HFFc6 (cell line): ENCODE measurements around the gene MYOZ1. TPM values are rescaled to one million over a fixed set of nuclear protein-coding genes. Genes with fewer than 3 reads are reported as not detected.
"Not testable (repeated sequence)": the region's sequence is repeated elsewhere in the genome, so short reads cannot be mapped to it uniquely, and the experiment has no call there.

Experiments used
- DNase-seq: peaks from one replicate; pipeline ENCODE4 v3.0.0-alpha.2; 2018
- H3K27ac Mint-ChIP-seq: 2 replicates; pipeline ENCODE4 v1.8.0; 2020; ENCODE audit warnings: mild to moderate bottlenecking, mixed read lengths
- H3K27me3 Mint-ChIP-seq: 2 replicates; pipeline ENCODE4 v1.8.0; 2021; ENCODE audit warnings: mild to moderate bottlenecking, moderate library complexity, mixed read lengths; ENCODE audit not compliant: insufficient read depth
- H3K36me3 Mint-ChIP-seq: 2 replicates; pipeline ENCODE4 v1.8.0; 2021; ENCODE audit warnings: low read depth, mixed read lengths
- H3K4me1 Mint-ChIP-seq: 2 replicates; pipeline ENCODE4 v1.8.0; 2020; ENCODE audit warnings: low read depth, mixed read lengths
- H3K4me3 Mint-ChIP-seq: 2 replicates; pipeline ENCODE4 v1.8.0; 2020; ENCODE audit warnings: mild to moderate bottlenecking, moderate library complexity, mixed read lengths
- H3K9me3 Mint-ChIP-seq: 2 replicates; pipeline ENCODE4 v1.8.0; 2020; ENCODE audit warnings: mild to moderate bottlenecking, mixed read lengths
- long read RNA-seq: library from polyadenylated mRNA; unstranded; transcript quantifications from one replicate; pipeline ENCODE4 v2.0.0, GENCODE V29; 2019
- total RNA-seq, 6 experiments: library from RNA; stranded (reverse); fragmentation: NEBNext Ultra II Directional; extraction: Animal tissue kit (Norgen Biotek cat#: 25700); gene quantifications; 2 replicates in 1 of 6; 3 replicates in 5 of 6; pipeline ENCODE4 v1.2.3, GENCODE V29; 2021
- TF ChIP-seq, protein P1 (sequence below): fragments of 200-600 bp; sonication (generic); IDR thresholded peaks from 2 replicates; pipeline ENCODE4 v1.5.0; 2021; ENCODE audit warnings: antibody characterized with exemption, mild to moderate bottlenecking

MYOZ1 gene, protein sequence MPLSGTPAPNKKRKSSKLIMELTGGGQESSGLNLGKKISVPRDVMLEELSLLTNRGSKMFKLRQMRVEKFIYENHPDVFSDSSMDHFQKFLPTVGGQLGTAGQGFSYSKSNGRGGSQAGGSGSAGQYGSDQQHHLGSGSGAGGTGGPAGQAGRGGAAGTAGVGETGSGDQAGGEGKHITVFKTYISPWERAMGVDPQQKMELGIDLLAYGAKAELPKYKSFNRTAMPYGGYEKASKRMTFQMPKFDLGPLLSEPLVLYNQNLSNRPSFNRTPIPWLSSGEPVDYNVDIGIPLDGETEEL
- total RNA-seq, result 1 to 10 TPM in 3 of 6 experiments, under 1 TPM in 3; 0.41 to 2.5 (median 0.90) TPM
- long read RNA-seq, partial matches to known transcripts, result 0 of 4 reads
- long read RNA-seq, other reads (novel, unspliced or antisense), result 1 of 4 reads

DNA sequence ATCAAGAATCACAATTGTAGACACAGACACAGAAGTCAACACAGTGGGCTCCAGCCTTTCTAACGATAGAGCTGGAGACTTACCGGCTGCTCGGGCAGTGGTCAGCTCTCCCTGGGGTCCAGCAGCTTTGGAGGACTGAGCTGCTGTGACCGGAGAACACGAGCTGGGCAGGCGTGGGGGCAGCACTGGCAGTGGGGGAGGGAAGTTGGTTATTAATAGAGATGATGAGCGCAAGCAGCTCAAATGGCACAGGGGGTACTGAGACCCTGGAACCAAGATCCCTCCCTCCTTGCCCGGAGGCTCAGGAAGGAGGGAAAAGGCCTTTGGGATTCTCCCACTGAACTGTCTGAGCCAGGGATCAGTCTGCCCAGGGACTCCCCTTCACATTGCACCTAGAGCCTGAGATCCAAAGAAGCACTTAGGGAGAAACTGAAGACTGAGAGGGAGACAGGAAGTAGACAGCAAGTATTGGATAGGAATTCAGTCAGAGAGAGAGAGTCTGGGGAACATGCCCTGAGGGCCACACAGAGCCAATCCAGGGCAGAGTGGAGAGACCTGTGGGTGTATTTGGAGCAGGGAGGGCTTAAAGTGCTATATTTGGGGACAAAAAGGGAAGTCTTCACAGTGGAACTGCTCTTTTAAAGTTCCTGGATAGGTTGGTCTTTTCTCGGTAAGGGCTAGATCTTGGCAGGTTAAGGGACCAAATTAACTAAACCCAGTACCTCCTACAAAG lies at the start of gene MYOZ1:
MYOZ1 (minus strand) TSS at position 147 of the 733 bp plus-strand sequence. CDS start 1,457 bp downstream, outside the sequence.
- no peak within 1 kb of the TSS; the same call in 1 of the 2 replicates for H3K4me3 Mint-ChIP-seq
- peaks cover 33% of the 10 kb centered on the region for H3K4me1 Mint-ChIP-seq

GRCh38 chr10:73690755-73691154 lies 49.5 kb upstream of the MYOZ1 start:
- H3K4me1 Mint-ChIP-seq, H3K9me3 Mint-ChIP-seq, H3K27ac Mint-ChIP-seq, H3K4me3 Mint-ChIP-seq, H3K36me3 Mint-ChIP-seq, H3K27me3 Mint-ChIP-seq, DNase-seq: not testable (repeated sequence)

More for the DNA sequence above, at the start of gene MYOZ1:
- TF ChIP-seq, protein P1, sequence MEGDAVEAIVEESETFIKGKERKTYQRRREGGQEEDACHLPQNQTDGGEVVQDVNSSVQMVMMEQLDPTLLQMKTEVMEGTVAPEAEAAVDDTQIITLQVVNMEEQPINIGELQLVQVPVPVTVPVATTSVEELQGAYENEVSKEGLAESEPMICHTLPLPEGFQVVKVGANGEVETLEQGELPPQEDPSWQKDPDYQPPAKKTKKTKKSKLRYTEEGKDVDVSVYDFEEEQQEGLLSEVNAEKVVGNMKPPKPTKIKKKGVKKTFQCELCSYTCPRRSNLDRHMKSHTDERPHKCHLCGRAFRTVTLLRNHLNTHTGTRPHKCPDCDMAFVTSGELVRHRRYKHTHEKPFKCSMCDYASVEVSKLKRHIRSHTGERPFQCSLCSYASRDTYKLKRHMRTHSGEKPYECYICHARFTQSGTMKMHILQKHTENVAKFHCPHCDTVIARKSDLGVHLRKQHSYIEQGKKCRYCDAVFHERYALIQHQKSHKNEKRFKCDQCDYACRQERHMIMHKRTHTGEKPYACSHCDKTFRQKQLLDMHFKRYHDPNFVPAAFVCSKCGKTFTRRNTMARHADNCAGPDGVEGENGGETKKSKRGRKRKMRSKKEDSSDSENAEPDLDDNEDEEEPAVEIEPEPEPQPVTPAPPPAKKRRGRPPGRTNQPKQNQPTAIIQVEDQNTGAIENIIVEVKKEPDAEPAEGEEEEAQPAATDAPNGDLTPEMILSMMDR, result no peak
- no peaks in the 10 kb centered on the region for H3K36me3 Mint-ChIP-seq
- H3K9me3 Mint-ChIP-seq, result no peaks in the 10 kb centered on the region
- H3K27ac Mint-ChIP-seq, result peak within 1 kb of the TSS; percentile 37
- H3K27me3 Mint-ChIP-seq, result no peaks in the 10 kb centered on the region; the same call in 1 of the 2 replicates
- peak; percentile 36 for DNase-seq

GRCh38 chr10:73689596-73689995 lies 48.3 kb upstream of the MYOZ1 start:
- not testable (repeated sequence) for H3K4me1 Mint-ChIP-seq, H3K9me3 Mint-ChIP-seq, H3K27me3 Mint-ChIP-seq, H3K4me3 Mint-ChIP-seq, H3K36me3 Mint-ChIP-seq, H3K27ac Mint-ChIP-seq, DNase-seq

DNA sequence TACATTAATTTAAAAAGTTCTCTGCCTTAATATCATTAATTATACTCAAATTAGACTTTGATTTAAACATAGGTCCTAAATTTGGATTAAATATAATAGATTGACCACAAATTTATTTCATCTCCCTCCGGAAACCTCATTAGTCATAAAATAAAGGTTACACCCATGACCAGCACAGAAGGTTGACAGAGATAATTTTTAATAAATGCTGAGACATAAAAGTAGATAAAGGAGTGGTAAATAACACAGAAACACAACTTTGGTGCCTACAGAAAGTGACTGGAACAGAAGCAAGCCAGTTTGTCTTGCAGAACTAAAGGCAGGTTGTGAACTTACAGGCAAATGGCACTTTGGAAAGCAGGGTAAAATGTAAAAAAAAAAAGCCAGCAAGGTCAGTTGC lies 46.4 kb upstream of the MYOZ1 start:
- not testable (repeated sequence) for H3K9me3 Mint-ChIP-seq, H3K4me3 Mint-ChIP-seq, DNase-seq, H3K27ac Mint-ChIP-seq, H3K27me3 Mint-ChIP-seq, H3K36me3 Mint-ChIP-seq, H3K4me1 Mint-ChIP-seq

DNA sequence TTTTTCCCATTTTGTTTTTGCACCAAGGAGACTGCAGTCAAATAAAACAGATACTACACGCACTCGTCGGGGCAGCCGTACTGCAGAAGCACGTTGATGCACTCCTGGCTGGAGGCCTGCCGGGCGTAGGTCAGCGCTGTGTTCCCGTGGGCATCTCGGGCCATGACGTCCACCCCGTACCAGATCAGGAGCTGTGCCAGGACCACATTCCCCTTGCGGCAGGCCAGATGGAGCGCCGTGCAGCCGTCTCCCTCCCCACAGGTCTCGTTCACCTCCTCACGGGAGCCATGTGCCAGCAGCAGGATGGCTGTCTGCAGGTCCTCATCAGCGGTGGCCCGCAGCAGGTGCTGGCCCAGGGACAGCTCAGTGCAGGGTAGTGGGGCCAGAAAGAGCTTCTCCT lies 33.3 kb upstream of the MYOZ1 start:
- DNase-seq, H3K4me1 Mint-ChIP-seq, H3K27me3 Mint-ChIP-seq, H3K9me3 Mint-ChIP-seq, H3K27ac Mint-ChIP-seq, H3K4me3 Mint-ChIP-seq, H3K36me3 Mint-ChIP-seq: not testable (repeated sequence)

DNA sequence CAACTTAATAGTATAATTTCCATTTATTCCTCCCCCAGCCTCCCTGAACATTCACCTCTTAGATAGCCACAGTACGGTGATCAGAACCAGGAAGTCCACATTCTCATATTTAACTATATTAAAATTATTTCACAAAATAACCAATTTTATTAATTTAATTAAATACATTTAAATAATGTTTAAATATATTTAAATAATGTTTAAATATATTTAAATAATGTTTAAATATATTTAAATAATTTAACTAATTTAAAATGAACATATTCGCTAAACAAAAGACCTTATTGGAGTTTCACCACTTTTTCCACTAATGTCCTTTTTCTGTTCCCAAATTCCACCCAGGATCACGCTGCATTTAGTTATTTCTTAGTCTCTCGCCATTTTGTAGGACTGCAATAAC lies 27.1 kb upstream of the MYOZ1 start:
- H3K36me3 Mint-ChIP-seq, H3K4me3 Mint-ChIP-seq, H3K9me3 Mint-ChIP-seq, DNase-seq, H3K27me3 Mint-ChIP-seq: not testable (repeated sequence)
- Mint-ChIP-seq H3K27ac (peak overlapping the region; percentile 32; the same call in 1 of the 2 replicates), H3K4me1 (peaks cover 23% of the 10 kb centered on the region)

DNA sequence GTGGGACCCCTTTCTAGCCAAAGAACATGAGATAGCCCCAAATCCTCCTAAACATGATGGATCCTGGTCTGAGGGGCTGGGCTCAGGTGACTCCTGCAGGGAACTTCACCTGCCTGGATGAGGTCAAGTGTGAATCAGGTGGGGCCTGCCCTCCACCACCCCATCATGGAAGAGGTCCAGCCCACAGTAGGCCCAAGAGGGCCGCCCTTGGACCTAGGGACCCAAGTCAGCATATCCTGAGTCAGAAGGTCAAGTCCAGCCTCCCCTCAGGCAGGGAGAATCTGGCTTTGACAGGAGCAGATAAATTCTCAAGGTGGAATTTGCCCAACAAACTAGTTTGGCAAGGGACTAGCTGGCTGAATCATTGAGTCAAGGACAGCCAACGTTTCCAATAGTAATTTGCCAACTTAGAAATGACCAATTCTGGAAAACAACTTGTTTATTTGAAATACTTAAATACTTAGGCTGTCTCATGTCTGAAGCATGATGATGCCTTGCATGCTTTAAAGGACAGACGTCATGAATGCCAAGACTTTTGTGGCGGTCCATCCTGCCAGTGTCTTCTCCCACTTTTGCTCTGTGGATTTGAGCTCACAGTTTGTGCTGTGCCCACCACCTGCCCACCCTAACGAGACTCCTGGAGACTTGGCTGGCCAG lies 25.0 kb upstream of the MYOZ1 start:
- DNase-seq, result peak; percentile 83
- H3K27me3 Mint-ChIP-seq, H3K36me3 Mint-ChIP-seq, H3K4me3 Mint-ChIP-seq, H3K9me3 Mint-ChIP-seq: not testable (repeated sequence)
- peaks cover 38% of the 10 kb centered on the region for H3K4me1 Mint-ChIP-seq
- peak overlapping the region; percentile 95 for H3K27ac Mint-ChIP-seq

GRCh38 chr10:73665581-73665980 lies 24.3 kb upstream of the MYOZ1 start:
- H3K9me3 Mint-ChIP-seq, H3K36me3 Mint-ChIP-seq, H3K27me3 Mint-ChIP-seq, DNase-seq, H3K4me3 Mint-ChIP-seq, H3K27ac Mint-ChIP-seq: not testable (repeated sequence)
- peaks cover 45% of the 10 kb centered on the region for H3K4me1 Mint-ChIP-seq

DNA sequence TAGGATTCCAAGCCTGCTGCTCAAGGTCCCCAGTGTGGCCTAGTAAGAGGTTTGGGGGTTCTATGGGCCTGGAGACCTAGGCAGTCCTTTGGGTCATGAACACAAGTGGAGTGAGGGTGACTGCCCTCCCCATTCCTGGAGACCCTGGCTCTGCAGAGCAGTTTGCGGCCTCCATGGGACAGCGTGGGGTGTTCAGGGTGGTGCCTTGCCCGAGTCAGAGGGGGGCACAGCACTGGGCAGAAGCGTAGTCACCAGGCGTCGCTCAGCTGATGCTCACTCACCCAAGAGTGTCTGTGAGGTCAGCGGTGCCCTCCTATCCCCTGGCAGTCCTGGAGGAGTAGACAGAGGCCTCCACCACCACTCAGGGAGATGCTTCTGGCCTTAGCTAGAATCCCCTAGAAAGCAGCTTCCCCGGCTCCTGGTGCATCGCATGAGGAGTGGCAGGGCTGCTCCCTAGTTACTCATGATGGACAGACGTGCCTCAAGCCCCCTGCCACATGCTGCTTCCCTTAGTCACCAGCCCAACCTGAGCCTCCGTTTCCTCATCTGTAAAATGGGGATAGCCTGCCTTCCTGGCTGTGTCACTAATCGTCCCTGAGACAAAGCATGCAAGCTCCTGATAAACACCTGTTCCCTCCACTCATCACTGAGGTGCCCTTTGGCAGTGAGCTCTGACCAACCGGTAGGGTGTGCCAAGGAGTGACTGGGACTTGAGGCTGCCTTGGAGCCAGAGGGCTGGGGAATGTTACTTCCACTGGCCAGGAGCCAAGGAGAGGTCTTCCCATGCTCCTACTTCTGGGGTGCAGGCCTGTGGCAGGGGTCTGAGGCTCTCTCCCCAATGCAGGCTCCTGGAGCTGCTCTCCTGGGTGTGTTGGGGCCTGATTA lies 23.1 kb upstream of the MYOZ1 start:
- not testable (repeated sequence) for H3K4me3 Mint-ChIP-seq, H3K36me3 Mint-ChIP-seq, H3K27me3 Mint-ChIP-seq, DNase-seq, H3K9me3 Mint-ChIP-seq, H3K27ac Mint-ChIP-seq
- peaks cover 45% of the 10 kb centered on the region for H3K4me1 Mint-ChIP-seq

GRCh38 chr10:73663621-73664020 lies 22.3 kb upstream of the MYOZ1 start:
- H3K36me3 Mint-ChIP-seq, DNase-seq, H3K9me3 Mint-ChIP-seq, H3K27ac Mint-ChIP-seq, H3K4me3 Mint-ChIP-seq, H3K27me3 Mint-ChIP-seq: not testable (repeated sequence)
- peaks cover 41% of the 10 kb centered on the region for H3K4me1 Mint-ChIP-seq

DNA sequence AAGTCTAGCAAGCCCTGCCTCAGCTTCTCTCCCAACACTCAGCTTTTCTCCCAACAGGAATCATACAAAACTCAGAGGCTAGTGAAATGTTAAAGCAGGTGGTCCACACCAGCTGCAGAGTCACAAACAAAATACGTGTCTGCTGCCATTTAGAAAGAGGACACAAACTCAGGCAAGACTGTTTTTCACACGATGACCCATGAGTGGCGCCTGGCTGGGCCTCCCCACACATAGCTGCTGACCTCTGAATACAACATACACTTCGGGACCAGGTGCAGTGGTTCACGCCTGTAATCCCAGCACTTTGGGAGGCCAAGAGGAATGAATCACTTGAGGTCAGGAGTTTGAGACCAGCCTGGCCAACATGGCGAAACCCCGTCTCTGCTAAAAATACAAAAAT lies 21.4 kb upstream of the MYOZ1 start:
- H3K27me3 Mint-ChIP-seq, H3K36me3 Mint-ChIP-seq, H3K9me3 Mint-ChIP-seq, DNase-seq, H3K4me3 Mint-ChIP-seq, H3K27ac Mint-ChIP-seq: not testable (repeated sequence)
- H3K4me1 Mint-ChIP-seq, result peaks cover 34% of the 10 kb centered on the region
